HEK293 (cell line): ENCODE results near the gene KDM4C.

Experiments
- RBAK ChIP-seq: fragments of 450-650 bp; formaldehyde crosslinking; IDR thresholded peaks from 2 replicates; pipeline ENCODE4 v1.5.1; 2016; ENCODE audit warnings: missing biosample characterization, missing genetic modification characterization
- SETDB1 ChIP-seq: IDR thresholded peaks from one replicate; pipeline ENCODE4 v1.6.1; 2017; ENCODE audit warnings: mild to moderate bottlenecking, low read length, moderate library complexity, mixed read lengths; ENCODE audit not compliant: insufficient read length
- YY1 ChIP-seq: fragments of 450-650 bp; formaldehyde crosslinking; IDR thresholded peaks from 2 replicates; pipeline ENCODE4 v1.5.1; 2018; ENCODE audit warnings: missing biosample characterization, missing genetic modification characterization
- ZNF121 ChIP-seq: fragments of 450-650 bp; formaldehyde crosslinking; IDR thresholded peaks from 2 replicates; pipeline ENCODE4 v1.5.1; 2016; ENCODE audit warnings: missing biosample characterization, missing genetic modification characterization
- ZNF677 ChIP-seq: fragments of 450-650 bp; IDR thresholded peaks from 2 replicates; pipeline ENCODE4 v1.5.0; 2018; ENCODE audit warnings: missing biosample characterization, mild to moderate bottlenecking, missing genetic modification characterization, moderate library complexity
- ZNF76 ChIP-seq: fragments of 450-650 bp; formaldehyde crosslinking; IDR thresholded peaks from 2 replicates; pipeline ENCODE4; 2016; ENCODE audit warnings: low read depth, missing biosample characterization, missing genetic modification characterization, borderline replicate concordance
- ZNF785 ChIP-seq: fragments of 450-650 bp; formaldehyde crosslinking; IDR thresholded peaks from 2 replicates; pipeline ENCODE4 v1.5.1; 2016; ENCODE audit warnings: missing biosample characterization, missing genetic modification characterization
- TF ChIP-seq, protein P1 (sequence below): fragments of 450-650 bp; formaldehyde crosslinking; IDR thresholded peaks from 2 replicates; pipeline ENCODE4 v1.5.1; 2016; ENCODE audit warnings: missing biosample characterization, missing genetic modification characterization
- TF ChIP-seq, protein P2 (sequence below): fragments of 450-650 bp; formaldehyde crosslinking; IDR thresholded peaks from 2 replicates; pipeline ENCODE4 v1.5.1; 2016; ENCODE audit warnings: missing biosample characterization, missing genetic modification characterization
- TF ChIP-seq, protein P3 (sequence below): fragments of 450-650 bp; formaldehyde crosslinking; IDR thresholded peaks from 2 replicates; pipeline ENCODE4 v1.5.1; 2016; ENCODE audit warnings: missing biosample characterization, missing genetic modification characterization
- TF ChIP-seq, protein P4 (sequence below): fragments of 450-650 bp; formaldehyde crosslinking; IDR thresholded peaks from 2 replicates; pipeline ENCODE4 v1.5.1; 2017; ENCODE audit warnings: missing biosample characterization, missing genetic modification characterization
- TF ChIP-seq, protein P5 (sequence below): fragments of 450-650 bp; formaldehyde crosslinking; IDR thresholded peaks from 2 replicates; pipeline ENCODE4 v1.5.1; 2016; ENCODE audit warnings: missing biosample characterization, missing genetic modification characterization
- TF ChIP-seq, protein P6 (sequence below): fragments of 450-650 bp; formaldehyde crosslinking; IDR thresholded peaks from 2 replicates; pipeline ENCODE4 v1.5.1; 2016; ENCODE audit warnings: missing biosample characterization, missing genetic modification characterization

DNA sequence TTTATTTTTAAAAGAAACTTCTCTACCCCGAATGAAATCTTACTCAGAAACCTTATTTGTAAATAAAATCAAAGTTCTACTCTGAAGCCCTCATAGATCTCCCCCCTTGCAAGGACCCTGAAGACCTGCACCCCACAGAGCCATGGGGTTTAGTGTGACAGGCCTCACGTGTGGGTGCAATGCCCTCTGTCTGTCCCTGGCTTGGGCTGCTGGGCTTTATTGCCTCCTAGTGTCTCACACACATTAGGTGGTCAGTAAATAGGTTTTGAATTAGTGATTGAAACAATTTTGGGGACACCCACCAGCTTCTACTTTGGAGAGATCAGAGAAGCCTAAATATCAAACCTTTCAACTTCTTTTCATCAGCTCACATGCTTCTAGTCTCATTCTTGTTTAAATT lies 403.7 kb downstream of the KDM4C start:
- TF ChIP-seq, protein P1, sequence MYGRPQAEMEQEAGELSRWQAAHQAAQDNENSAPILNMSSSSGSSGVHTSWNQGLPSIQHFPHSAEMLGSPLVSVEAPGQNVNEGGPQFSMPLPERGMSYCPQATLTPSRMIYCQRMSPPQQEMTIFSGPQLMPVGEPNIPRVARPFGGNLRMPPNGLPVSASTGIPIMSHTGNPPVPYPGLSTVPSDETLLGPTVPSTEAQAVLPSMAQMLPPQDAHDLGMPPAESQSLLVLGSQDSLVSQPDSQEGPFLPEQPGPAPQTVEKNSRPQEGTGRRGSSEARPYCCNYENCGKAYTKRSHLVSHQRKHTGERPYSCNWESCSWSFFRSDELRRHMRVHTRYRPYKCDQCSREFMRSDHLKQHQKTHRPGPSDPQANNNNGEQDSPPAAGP (tag by site-specific recombination), result no peak
- TF ChIP-seq YY1 (tag by site-specific recombination), result no peak
- TF ChIP-seq, protein P2, sequence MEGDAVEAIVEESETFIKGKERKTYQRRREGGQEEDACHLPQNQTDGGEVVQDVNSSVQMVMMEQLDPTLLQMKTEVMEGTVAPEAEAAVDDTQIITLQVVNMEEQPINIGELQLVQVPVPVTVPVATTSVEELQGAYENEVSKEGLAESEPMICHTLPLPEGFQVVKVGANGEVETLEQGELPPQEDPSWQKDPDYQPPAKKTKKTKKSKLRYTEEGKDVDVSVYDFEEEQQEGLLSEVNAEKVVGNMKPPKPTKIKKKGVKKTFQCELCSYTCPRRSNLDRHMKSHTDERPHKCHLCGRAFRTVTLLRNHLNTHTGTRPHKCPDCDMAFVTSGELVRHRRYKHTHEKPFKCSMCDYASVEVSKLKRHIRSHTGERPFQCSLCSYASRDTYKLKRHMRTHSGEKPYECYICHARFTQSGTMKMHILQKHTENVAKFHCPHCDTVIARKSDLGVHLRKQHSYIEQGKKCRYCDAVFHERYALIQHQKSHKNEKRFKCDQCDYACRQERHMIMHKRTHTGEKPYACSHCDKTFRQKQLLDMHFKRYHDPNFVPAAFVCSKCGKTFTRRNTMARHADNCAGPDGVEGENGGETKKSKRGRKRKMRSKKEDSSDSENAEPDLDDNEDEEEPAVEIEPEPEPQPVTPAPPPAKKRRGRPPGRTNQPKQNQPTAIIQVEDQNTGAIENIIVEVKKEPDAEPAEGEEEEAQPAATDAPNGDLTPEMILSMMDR (tag by site-specific recombination), result no peak
- TF ChIP-seq RBAK, result no peak
- TF ChIP-seq, protein P3, sequence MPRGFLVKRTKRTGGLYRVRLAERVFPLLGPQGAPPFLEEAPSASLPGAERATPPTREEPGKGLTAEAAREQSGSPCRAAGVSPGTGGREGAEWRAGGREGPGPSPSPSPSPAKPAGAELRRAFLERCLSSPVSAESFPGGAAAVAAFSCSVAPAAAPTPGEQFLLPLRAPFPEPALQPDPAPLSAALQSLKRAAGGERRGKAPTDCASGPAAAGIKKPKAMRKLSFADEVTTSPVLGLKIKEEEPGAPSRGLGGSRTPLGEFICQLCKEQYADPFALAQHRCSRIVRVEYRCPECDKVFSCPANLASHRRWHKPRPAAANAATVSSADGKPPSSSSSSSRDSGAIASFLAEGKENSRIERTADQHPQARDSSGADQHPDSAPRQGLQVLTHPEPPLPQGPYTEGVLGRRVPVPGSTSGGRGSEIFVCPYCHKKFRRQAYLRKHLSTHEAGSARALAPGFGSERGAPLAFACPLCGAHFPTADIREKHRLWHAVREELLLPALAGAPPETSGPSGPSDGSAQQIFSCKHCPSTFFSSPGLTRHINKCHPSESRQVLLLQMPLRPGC (tag by site-specific recombination), result no peak
- TF ChIP-seq, protein P4, sequence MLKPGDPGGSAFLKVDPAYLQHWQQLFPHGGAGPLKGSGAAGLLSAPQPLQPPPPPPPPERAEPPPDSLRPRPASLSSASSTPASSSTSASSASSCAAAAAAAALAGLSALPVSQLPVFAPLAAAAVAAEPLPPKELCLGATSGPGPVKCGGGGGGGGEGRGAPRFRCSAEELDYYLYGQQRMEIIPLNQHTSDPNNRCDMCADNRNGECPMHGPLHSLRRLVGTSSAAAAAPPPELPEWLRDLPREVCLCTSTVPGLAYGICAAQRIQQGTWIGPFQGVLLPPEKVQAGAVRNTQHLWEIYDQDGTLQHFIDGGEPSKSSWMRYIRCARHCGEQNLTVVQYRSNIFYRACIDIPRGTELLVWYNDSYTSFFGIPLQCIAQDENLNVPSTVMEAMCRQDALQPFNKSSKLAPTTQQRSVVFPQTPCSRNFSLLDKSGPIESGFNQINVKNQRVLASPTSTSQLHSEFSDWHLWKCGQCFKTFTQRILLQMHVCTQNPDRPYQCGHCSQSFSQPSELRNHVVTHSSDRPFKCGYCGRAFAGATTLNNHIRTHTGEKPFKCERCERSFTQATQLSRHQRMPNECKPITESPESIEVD, result no peak
- no peak for TF ChIP-seq ZNF121 (tag by site-specific recombination)
- TF ChIP-seq ZNF785 (tag by site-specific recombination), result no peak
- TF ChIP-seq, protein P5, sequence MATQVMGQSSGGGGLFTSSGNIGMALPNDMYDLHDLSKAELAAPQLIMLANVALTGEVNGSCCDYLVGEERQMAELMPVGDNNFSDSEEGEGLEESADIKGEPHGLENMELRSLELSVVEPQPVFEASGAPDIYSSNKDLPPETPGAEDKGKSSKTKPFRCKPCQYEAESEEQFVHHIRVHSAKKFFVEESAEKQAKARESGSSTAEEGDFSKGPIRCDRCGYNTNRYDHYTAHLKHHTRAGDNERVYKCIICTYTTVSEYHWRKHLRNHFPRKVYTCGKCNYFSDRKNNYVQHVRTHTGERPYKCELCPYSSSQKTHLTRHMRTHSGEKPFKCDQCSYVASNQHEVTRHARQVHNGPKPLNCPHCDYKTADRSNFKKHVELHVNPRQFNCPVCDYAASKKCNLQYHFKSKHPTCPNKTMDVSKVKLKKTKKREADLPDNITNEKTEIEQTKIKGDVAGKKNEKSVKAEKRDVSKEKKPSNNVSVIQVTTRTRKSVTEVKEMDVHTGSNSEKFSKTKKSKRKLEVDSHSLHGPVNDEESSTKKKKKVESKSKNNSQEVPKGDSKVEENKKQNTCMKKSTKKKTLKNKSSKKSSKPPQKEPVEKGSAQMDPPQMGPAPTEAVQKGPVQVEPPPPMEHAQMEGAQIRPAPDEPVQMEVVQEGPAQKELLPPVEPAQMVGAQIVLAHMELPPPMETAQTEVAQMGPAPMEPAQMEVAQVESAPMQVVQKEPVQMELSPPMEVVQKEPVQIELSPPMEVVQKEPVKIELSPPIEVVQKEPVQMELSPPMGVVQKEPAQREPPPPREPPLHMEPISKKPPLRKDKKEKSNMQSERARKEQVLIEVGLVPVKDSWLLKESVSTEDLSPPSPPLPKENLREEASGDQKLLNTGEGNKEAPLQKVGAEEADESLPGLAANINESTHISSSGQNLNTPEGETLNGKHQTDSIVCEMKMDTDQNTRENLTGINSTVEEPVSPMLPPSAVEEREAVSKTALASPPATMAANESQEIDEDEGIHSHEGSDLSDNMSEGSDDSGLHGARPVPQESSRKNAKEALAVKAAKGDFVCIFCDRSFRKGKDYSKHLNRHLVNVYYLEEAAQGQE, result no peak
- TF ChIP-seq, protein P6, sequence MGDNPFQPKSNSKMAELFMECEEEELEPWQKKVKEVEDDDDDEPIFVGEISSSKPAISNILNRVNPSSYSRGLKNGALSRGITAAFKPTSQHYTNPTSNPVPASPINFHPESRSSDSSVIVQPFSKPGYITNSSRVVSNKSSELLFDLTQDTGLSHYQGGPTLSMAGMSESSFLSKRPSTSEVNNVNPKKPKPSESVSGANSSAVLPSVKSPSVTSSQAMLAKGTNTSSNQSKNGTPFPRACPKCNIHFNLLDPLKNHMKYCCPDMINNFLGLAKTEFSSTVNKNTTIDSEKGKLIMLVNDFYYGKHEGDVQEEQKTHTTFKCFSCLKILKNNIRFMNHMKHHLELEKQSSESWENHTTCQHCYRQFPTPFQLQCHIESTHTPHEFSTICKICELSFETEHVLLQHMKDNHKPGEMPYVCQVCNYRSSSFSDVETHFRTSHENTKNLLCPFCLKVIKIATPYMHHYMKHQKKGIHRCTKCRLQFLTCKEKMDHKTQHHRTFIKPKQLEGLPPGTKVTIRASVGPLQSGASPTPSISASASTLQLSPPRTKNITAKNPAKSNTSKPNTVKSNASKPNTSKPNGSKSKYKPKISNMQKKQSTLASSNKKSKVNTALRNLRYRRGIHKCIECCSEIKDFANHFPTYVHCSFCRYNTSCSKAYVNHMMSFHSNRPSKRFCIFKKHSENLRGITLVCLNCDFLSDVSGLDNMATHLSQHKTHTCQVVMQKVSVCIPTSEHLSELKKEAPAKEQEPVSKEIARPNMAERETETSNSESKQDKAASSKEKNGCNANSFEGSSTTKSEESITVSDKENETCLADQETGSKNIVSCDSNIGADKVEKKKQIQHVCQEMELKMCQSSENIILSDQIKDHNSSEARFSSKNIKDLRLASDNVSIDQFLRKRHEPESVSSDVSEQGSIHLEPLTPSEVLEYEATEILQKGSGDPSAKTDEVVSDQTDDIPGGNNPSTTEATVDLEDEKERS, result no peak
- TF ChIP-seq ZNF677 (tag by site-specific recombination), result no peak
- no peak for TF ChIP-seq SETDB1
- no peak for TF ChIP-seq ZNF76 (tag by site-specific recombination)
